HG03095 (cell line): Measurements from ENCODE around the gene RASAL3.
"Not testable (repeated sequence)": the region's sequence is repeated elsewhere in the genome, so short reads cannot be mapped to it uniquely, and the experiment has no call there.

Source experiments
- ATAC-seq: cut with Tn5 transposase; IDR thresholded peaks from one replicate; pipeline ENCODE4 v1.9.1; 2021; ENCODE audit warnings: moderate library complexity; ENCODE audit not compliant: unreplicated experiment

RASAL3 gene

GRCh38 chr19:15421136-15421695 is 43.1 kb downstream of the RASAL3 start:
- ATAC-seq: no peak

- ATAC-seq: no peak
These were observed 44.8 kb downstream of the RASAL3 start for GRCh38 chr19:15419413-15420025.

- peak; percentile 89 for ATAC-seq
These were observed 45.5 kb downstream of the RASAL3 start, which contains the start of gene AKAP8L for GRCh38 chr19:15418579-15419412. Gene AKAP8L (minus strand): TSS chr19:15418988. CDS start chr19:15418923, 65 bp downstream.

GRCh38 chr19:15418231-15418578 is 46.1 kb downstream of the RASAL3 start:
- no peak for ATAC-seq

- ATAC-seq: no peak
These were observed 46.6 kb downstream of the RASAL3 start for GRCh38 chr19:15417699-15418098.

GRCh38 chr19:15412832-15413231 is 51.5 kb downstream of the RASAL3 start:
- ATAC-seq: no peak

DNA sequence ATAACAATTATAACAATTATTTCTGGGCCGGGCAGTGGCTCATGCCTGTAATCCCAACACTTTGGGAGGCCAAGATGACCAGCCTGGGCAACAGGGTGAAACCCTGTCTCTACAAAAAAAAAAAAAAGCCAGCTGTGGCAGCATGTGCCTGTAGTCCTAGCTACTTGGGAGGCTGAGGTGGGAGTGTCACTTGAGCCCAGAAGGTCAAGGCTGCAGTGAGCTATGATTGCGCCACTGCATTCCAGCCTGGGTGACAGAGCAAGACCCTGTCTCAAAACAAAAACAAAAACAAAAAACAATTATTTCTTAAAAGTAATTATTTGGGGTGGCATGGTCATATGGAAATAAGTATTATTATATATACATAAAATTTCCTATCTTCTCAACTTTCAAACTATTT is 53.0 kb downstream of the RASAL3 start:
- not testable (repeated sequence) for ATAC-seq

- no peak for ATAC-seq
These were observed 59.5 kb downstream of the RASAL3 start for GRCh38 chr19:15404780-15405211.

- ATAC-seq: no peak
These were observed 60.1 kb downstream of the RASAL3 start for GRCh38 chr19:15404097-15404779.

- ATAC-seq: no peak
These were observed 61.2 kb downstream of the RASAL3 start for GRCh38 chr19:15403151-15403531.

DNA sequence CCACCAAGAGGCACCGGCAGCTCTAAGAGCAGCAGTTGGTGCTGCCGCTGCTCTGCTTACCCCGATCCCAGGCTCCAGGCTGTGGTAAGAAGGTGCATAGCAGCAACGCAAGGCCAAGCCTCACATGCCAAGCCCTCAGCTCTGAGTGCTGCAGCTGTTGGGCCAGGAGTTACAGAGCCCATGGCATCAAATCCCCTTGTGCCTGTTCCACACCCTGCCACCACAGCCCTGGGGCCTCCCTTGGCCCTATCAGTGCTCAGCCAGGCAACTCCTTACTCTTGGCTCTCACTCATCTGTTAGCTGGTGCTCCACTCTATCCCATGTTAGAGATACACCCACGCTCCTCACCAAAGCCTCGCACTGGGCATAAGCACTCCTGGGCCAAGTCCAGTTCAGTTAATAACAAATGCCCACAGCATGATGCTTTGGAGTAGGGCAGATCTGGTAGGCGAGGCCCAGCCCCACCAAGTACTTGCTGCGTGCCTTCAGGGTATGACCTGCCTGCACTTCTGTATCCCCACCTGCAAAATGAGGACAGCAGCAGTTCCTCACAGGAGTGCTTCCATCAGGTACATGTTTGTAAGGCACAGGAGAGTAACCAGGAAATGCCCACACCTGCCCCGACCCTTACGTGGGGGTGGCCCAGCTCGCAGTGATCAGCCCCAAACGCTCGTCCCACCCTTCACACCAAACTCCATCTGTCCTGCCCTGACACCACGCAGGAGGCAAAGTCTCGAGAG is 61.8 kb downstream of the RASAL3 start:
- ATAC-seq: no peak
